HUDEP-2 (cell line): ENCODE measurements around the gene SDCCAG8.
"Not testable (repeated sequence)": the region's sequence is repeated elsewhere in the genome, so short reads cannot be mapped to it uniquely, and the experiment has no call there.

ENCODE experiments used
- DNase-seq, 76 experiments: peaks; one replicate each; lab custom pipeline; 2025; ENCODE audit not compliant: unreplicated experiment in 76 of 76; lab: John Stamatoyannopoulos, UW

SDCCAG8 gene

GRCh38 chr1:243255791-243256512 lies at the start of gene SDCCAG8:
Gene SDCCAG8 (plus strand): TSS chr1:243256041. CDS start chr1:243256174, 133 bp downstream.
- peak; percentile 57 to 99 (median 96) for DNase-seq

GRCh38 chr1:243211984-243212383 lies 43.9 kb upstream of the SDCCAG8 start:
- peak in 40 of 76 experiments; percentile 1 to 78 (median 39) for DNase-seq

- no peak for DNase-seq
Observed at GRCh38 chr1:243213045-243213787, 42.6 kb upstream of the SDCCAG8 start.

GRCh38 chr1:243215276-243215875 lies 40.5 kb upstream of the SDCCAG8 start:
- not testable (repeated sequence) for DNase-seq

- no peak for DNase-seq
Observed at GRCh38 chr1:243216741-243217140, 39.1 kb upstream of the SDCCAG8 start.

GRCh38 chr1:243217349-243217748 lies 38.5 kb upstream of the SDCCAG8 start:
- DNase-seq: no peak

- DNase-seq: no peak
Observed at GRCh38 chr1:243218059-243218458, 37.8 kb upstream of the SDCCAG8 start.

GRCh38 chr1:243227622-243228021 lies 28.2 kb upstream of the SDCCAG8 start:
- DNase-seq: no peak

- DNase-seq: no peak
Observed at GRCh38 chr1:243229526-243229925, 26.3 kb upstream of the SDCCAG8 start.

- peak in 3 of 76 experiments; percentile 4 to 19 (median 15) for DNase-seq
Observed at GRCh38 chr1:243230914-243231313, 24.9 kb upstream of the SDCCAG8 start.

- DNase-seq: peak in 4 of 76 experiments; percentile 2 to 19 (median 16)
Observed at GRCh38 chr1:243233908-243234307, 21.9 kb upstream of the SDCCAG8 start.

GRCh38 chr1:243234978-243235647 lies 20.7 kb upstream of the SDCCAG8 start:
- no peak for DNase-seq

GRCh38 chr1:243236604-243237252 lies 19.1 kb upstream of the SDCCAG8 start:
- no peak for DNase-seq

- no peak for DNase-seq
Observed at GRCh38 chr1:243244432-243244841, 11.4 kb upstream of the SDCCAG8 start.

- DNase-seq: no peak
Observed at GRCh38 chr1:243246916-243247315, 8.9 kb upstream of the SDCCAG8 start.

- DNase-seq: no peak
Observed at GRCh38 chr1:243247901-243248300, 7.9 kb upstream of the SDCCAG8 start.

GRCh38 chr1:243249214-243249613 lies 6.6 kb upstream of the SDCCAG8 start:
- DNase-seq: no peak

- no peak for DNase-seq
Observed at GRCh38 chr1:243250102-243250501, 5.7 kb upstream of the SDCCAG8 start.

GRCh38 chr1:243251539-243251938 lies 4.3 kb upstream of the SDCCAG8 start:
- peak in 1 of 76 experiments; percentile 6 for DNase-seq

- DNase-seq: peak in 8 of 76 experiments; percentile 2 to 44 (median 16)
Observed at GRCh38 chr1:243253211-243253925, 2.5 kb upstream of the SDCCAG8 start.
